Activated T-cell treated with anti-CD3 and anti-CD28 coated beads, Interleukin-2, amount 50 U/mL, for 1 hour (primary cell): ENCODE measurements around the gene PIGH.
"Not testable (repeated sequence)": the region's sequence is repeated elsewhere in the genome, so short reads cannot be mapped to it uniquely, and the experiment has no call there.

Experiments
- DNase-seq: peaks from one replicate; pipeline ENCODE4 v3.0.0-alpha.2; 2020

The PIGH gene

GRCh38 chr14:67607646-67608045 is 7.6 kb upstream of the PIGH start:
- no peak for DNase-seq

GRCh38 chr14:67602995-67603545 is 3.0 kb upstream of the PIGH start:
- no peak for DNase-seq

- DNase-seq: no peak
These were observed 2.0 kb upstream of the PIGH start for GRCh38 chr14:67602076-67602475.

- DNase-seq: not testable (repeated sequence)
These were observed 500 bp upstream of the PIGH start for GRCh38 chr14:67600562-67600974.

GRCh38 chr14:67595392-67595791 is 4.7 kb downstream of the PIGH start:
- no peak for DNase-seq

- DNase-seq: not testable (repeated sequence)
These were observed 6.4 kb downstream of the PIGH start for GRCh38 chr14:67593650-67594049.

GRCh38 chr14:67589204-67589770 is 10.8 kb downstream of the PIGH start:
- no peak for DNase-seq

GRCh38 chr14:67586369-67586768 is 13.7 kb downstream of the PIGH start:
- DNase-seq: no peak

- DNase-seq: no peak
These were observed 15.1 kb downstream of the PIGH start for GRCh38 chr14:67584978-67585377.

GRCh38 chr14:67583711-67584644 is 16.1 kb downstream of the PIGH start:
- no peak for DNase-seq

- DNase-seq: no peak
These were observed 18.0 kb downstream of the PIGH start for GRCh38 chr14:67582061-67582460.

- DNase-seq: no peak
These were observed 18.4 kb downstream of the PIGH start for GRCh38 chr14:67581643-67582042.

GRCh38 chr14:67580336-67581171 is 19.5 kb downstream of the PIGH start:
- DNase-seq: no peak

GRCh38 chr14:67579636-67580035 is 20.4 kb downstream of the PIGH start:
- DNase-seq: no peak

- DNase-seq: no peak
These were observed 21.0 kb downstream of the PIGH start for GRCh38 chr14:67579040-67579439.

GRCh38 chr14:67577909-67578749 is 21.9 kb downstream of the PIGH start:
- DNase-seq: no peak

- no peak for DNase-seq
These were observed 22.8 kb downstream of the PIGH start for GRCh38 chr14:67577181-67577808.

- no peak for DNase-seq
These were observed 23.7 kb downstream of the PIGH start for GRCh38 chr14:67576216-67576955.

- DNase-seq: no peak
These were observed 24.4 kb downstream of the PIGH start for GRCh38 chr14:67575684-67576083.

- no peak for DNase-seq
These were observed 25.3 kb downstream of the PIGH start for GRCh38 chr14:67574806-67575205.

GRCh38 chr14:67574156-67574555 is 25.9 kb downstream of the PIGH start:
- DNase-seq: no peak
